Fibroblast of lung (primary cell): ENCODE results near the gene TTLL4. TPM values are rescaled to one million over a fixed set of nuclear protein-coding genes. Genes with fewer than 3 reads are reported as not detected.
"Not testable (repeated sequence)": the region's sequence is repeated elsewhere in the genome, so short reads cannot be mapped to it uniquely, and the experiment has no call there.

Source experiments
- DNase-seq, 2 donors: peaks; one replicate each; pipeline versions ENCODE4 v3.0.0 to v3.0.0-alpha.2; 2010; ENCODE audit warnings: low read depth in 2 of 2
- H2AFZ ChIP-seq: 2 replicates; pipeline ENCODE4 v1.5.1; 2012; ENCODE audit warnings: low read length, control low read depth, inconsistent platforms
- H3K27ac ChIP-seq: 2 replicates; pipeline ENCODE4 v1.5.1; 2011; ENCODE audit warnings: low read length, control low read depth; ENCODE audit not compliant: insufficient read depth
- H3K27me3 ChIP-seq: 2 replicates; pipeline ENCODE4 v1.5.1; 2011; ENCODE audit warnings: mild to moderate bottlenecking, low read length; ENCODE audit not compliant: control insufficient read depth, insufficient read depth
- H3K36me3 ChIP-seq: 2 replicates; pipeline ENCODE4 v1.5.1; 2011; ENCODE audit warnings: low read length; ENCODE audit not compliant: control insufficient read depth, insufficient read depth
- H3K4me1 ChIP-seq: 2 replicates; pipeline ENCODE4 v1.5.1; 2011; ENCODE audit warnings: low read length; ENCODE audit not compliant: control insufficient read depth, insufficient read depth; ENCODE audit errors: extremely low read depth
- H3K4me2 ChIP-seq: 2 replicates; pipeline ENCODE4 v1.5.1; 2011; ENCODE audit warnings: low read length, control low read depth; ENCODE audit not compliant: insufficient read depth; ENCODE audit errors: extremely low read depth
- H3K4me3 ChIP-seq, 4 experiments: fragments of 200-600 bp in 1 of 4; sonication (generic) in 1 of 4; replicated peaks in 1 of 4; 2 replicates each; pipeline ENCODE4 v1.5.1; 2011 to 2016; ENCODE audit warnings: low read length in 4 of 4, low read depth in 3 of 4, mild to moderate bottlenecking in 3 of 4, control low read depth in 2 of 4, inconsistent platforms in 1 of 4, mixed read lengths in 1 of 4; ENCODE audit not compliant: insufficient read depth in 1 of 4; ENCODE audit errors: control extremely low read depth in 1 of 4
- H3K79me2 ChIP-seq: 2 replicates; pipeline ENCODE4 v1.5.1; 2012; ENCODE audit warnings: mild to moderate bottlenecking, low read length, inconsistent platforms; ENCODE audit not compliant: control insufficient read depth, insufficient read depth
- H3K9ac ChIP-seq: 2 replicates; pipeline ENCODE4 v1.5.1; 2011; ENCODE audit warnings: mild to moderate bottlenecking, low read length, control low read depth; ENCODE audit not compliant: insufficient read depth
- H3K9me3 ChIP-seq: 2 replicates; pipeline ENCODE4 v1.5.1; 2012; ENCODE audit warnings: low read depth, low read length; ENCODE audit not compliant: control insufficient read depth, insufficient read depth
- H4K20me1 ChIP-seq: 2 replicates; pipeline ENCODE4 v1.5.1; 2011; ENCODE audit warnings: low read length; ENCODE audit not compliant: control insufficient read depth, insufficient read depth; ENCODE audit errors: extremely low read depth
- EZH2 ChIP-seq: IDR thresholded peaks from 2 replicates; pipeline ENCODE4 v1.5.1; 2012; ENCODE audit warnings: low read length, control low read depth, mild to moderate bottlenecking; ENCODE audit errors: missing control alignments
- polyA plus RNA-seq, 2 donors: library from polyadenylated mRNA; depleted of rRNA in 1 of 2; stranded (reverse) in 1 of 2; unstranded in 1 of 2; fragments of >200 nt; gene quantifications; 2 replicates each; pipeline ENCODE4 v1.2.1, GENCODE V29; 2011 to 2012; ENCODE audit warnings: missing spikeins in 1 of 2
- total RNA-seq: library from RNA; depleted of rRNA; stranded (reverse); fragments of >200 nt; gene quantifications from 2 replicates; pipeline ENCODE4 v1.2.1, GENCODE V29; 2014
- TF ChIP-seq, protein P1 (sequence below), 2 donors: IDR thresholded peaks in 1 of 2; conservative IDR thresholded peaks in 1 of 2; 1 replicate in 1 of 2; 2 replicates in 1 of 2; pipeline ENCODE4 v1.5.1; 2011 to 2012; ENCODE audit warnings: low read length in 2 of 2, control low read depth in 1 of 2, inconsistent platforms in 1 of 2, low read depth in 1 of 2, mild to moderate bottlenecking in 1 of 2

The TTLL4 gene
- total and polyA plus RNA-seq, 2 donors (not counting 1 experiment from before 2014, with no cell fraction given), result 6.1 to 9.4 TPM

DNA sequence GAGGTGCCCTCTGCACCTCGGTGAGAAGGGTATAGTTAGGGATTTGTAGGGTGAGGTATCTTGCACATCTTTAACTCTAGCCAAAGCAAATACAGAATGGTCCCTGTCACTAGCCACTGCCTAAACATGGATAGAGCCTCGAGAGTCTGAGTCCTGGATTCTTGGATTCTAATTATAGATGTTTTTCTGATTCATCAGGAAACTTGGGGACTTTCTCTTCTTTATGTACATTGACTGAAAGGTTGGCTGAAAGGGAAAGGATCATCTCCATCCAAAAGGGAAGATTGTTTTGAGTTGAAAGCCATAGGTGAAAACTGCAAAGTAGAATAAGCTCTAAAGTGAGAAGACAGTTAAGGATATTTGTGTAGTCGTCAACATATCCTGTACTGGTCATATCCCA is 30.6 kb upstream of the TTLL4 start:
- no peak overlapping the region for H3K4me3 ChIP-seq
- TF ChIP-seq, protein P1, sequence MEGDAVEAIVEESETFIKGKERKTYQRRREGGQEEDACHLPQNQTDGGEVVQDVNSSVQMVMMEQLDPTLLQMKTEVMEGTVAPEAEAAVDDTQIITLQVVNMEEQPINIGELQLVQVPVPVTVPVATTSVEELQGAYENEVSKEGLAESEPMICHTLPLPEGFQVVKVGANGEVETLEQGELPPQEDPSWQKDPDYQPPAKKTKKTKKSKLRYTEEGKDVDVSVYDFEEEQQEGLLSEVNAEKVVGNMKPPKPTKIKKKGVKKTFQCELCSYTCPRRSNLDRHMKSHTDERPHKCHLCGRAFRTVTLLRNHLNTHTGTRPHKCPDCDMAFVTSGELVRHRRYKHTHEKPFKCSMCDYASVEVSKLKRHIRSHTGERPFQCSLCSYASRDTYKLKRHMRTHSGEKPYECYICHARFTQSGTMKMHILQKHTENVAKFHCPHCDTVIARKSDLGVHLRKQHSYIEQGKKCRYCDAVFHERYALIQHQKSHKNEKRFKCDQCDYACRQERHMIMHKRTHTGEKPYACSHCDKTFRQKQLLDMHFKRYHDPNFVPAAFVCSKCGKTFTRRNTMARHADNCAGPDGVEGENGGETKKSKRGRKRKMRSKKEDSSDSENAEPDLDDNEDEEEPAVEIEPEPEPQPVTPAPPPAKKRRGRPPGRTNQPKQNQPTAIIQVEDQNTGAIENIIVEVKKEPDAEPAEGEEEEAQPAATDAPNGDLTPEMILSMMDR (conservative IDR thresholded peaks at IDR 0.05 in 1 of 2, IDR thresholded peaks at IDR 0.05 in 1 of 2; ENCODE audit: low read depth in 1 of 2, low read length in 2 of 2), result no peak
- TF ChIP-seq EZH2, result no peak
- DNase-seq, result no peak
- no peaks in the 10 kb centered on the region for H3K27me3 ChIP-seq
- no peaks in the 10 kb centered on the region for H3K9me3 ChIP-seq
- no peak overlapping the region for H2AFZ ChIP-seq
- no peaks in the 10 kb centered on the region for H3K4me1 ChIP-seq
- no peak overlapping the region for H3K4me2 ChIP-seq
- no peak overlapping the region for H3K9ac ChIP-seq
- H4K20me1 ChIP-seq, result no peaks in the 10 kb centered on the region
- H3K36me3 ChIP-seq, result peaks cover 7% of the 10 kb centered on the region
- no peaks in the 10 kb centered on the region for H3K79me2 ChIP-seq
- no peak overlapping the region for H3K27ac ChIP-seq

GRCh38 chr2:218687400-218688060 is 23.1 kb upstream of the TTLL4 start:
- DNase-seq, result peak; percentile 76 to 84

GRCh38 chr2:218691234-218691633 is 19.4 kb upstream of the TTLL4 start:
- Histone ChIP-seq H3K27ac (no peak overlapping the region), H3K36me3 (peaks cover 11% of the 10 kb centered on the region), H3K79me2 (no peaks in the 10 kb centered on the region), H4K20me1 (no peaks in the 10 kb centered on the region), H2AFZ (no peak overlapping the region), H3K4me3 (no peak overlapping the region), H3K4me2 (no peak overlapping the region), H3K9ac (no peak overlapping the region), H3K9me3 (no peaks in the 10 kb centered on the region), H3K4me1 (no peaks in the 10 kb centered on the region), H3K27me3 (no peaks in the 10 kb centered on the region)
- peak; percentile 29 to 73 for DNase-seq
- TF ChIP-seq, protein P1 (conservative IDR thresholded peaks at IDR 0.05 in 1 of 2, IDR thresholded peaks at IDR 0.05 in 1 of 2; ENCODE audit: low read depth in 1 of 2, low read length in 2 of 2), result no peak
- TF ChIP-seq EZH2, result no peak

More at GRCh38 chr2:218687400-218688060, 23.1 kb upstream of the TTLL4 start:
- not testable (repeated sequence) for H3K4me3 ChIP-seq, H3K4me2 ChIP-seq, H3K79me2 ChIP-seq, H3K27ac ChIP-seq, H2AFZ ChIP-seq, H3K4me1 ChIP-seq, H3K27me3 ChIP-seq, H3K36me3 ChIP-seq, H4K20me1 ChIP-seq, H3K9ac ChIP-seq, H3K9me3 ChIP-seq
- TF ChIP-seq, protein P1 (conservative IDR thresholded peaks at IDR 0.05 in 1 of 2, IDR thresholded peaks at IDR 0.05 in 1 of 2; ENCODE audit: low read depth in 1 of 2, low read length in 2 of 2), result peak; percentile 91 to 96
